Nephron (organoid): ENCODE measurements around the gene COL4A6.
"Not testable (repeated sequence)": the region's sequence is repeated elsewhere in the genome, so short reads cannot be mapped to it uniquely, and the experiment has no call there.

Experiments
- H3K27ac Mint-ChIP-seq, 3 experiments: 2 replicates each; pipeline ENCODE4 v1.8.0; 2020; ENCODE audit warnings: mixed read lengths in 3 of 3, mild to moderate bottlenecking in 2 of 3, moderate library complexity in 1 of 3
- H3K27me3 Mint-ChIP-seq: 2 replicates; pipeline ENCODE4 v1.8.0; 2021; ENCODE audit warnings: low read depth, mild to moderate bottlenecking, moderate library complexity, mixed read lengths
- H3K36me3 Mint-ChIP-seq: 2 replicates; pipeline ENCODE4 v1.8.0; 2020; ENCODE audit warnings: low read depth, mixed read lengths
- H3K4me1 Mint-ChIP-seq: 2 replicates; pipeline ENCODE4 v1.8.0; 2020; ENCODE audit warnings: mixed read lengths
- H3K4me3 Mint-ChIP-seq, 3 experiments: 2 replicates each; pipeline ENCODE4 v1.8.0; 2020; ENCODE audit warnings: mild to moderate bottlenecking in 3 of 3, mixed read lengths in 3 of 3, moderate library complexity in 2 of 3
- H3K9me3 Mint-ChIP-seq: 2 replicates; pipeline ENCODE4 v1.8.0; 2020; ENCODE audit warnings: mixed read lengths
- TF ChIP-seq, protein P1 (sequence below), 3 experiments: fragments of 200-600 bp; sonication (generic); IDR thresholded peaks; one replicate each; pipeline ENCODE4 v1.5.0; 2021; ENCODE audit warnings: antibody characterized with exemption in 3 of 3; ENCODE audit not compliant: unreplicated experiment in 3 of 3

Gene COL4A6

DNA sequence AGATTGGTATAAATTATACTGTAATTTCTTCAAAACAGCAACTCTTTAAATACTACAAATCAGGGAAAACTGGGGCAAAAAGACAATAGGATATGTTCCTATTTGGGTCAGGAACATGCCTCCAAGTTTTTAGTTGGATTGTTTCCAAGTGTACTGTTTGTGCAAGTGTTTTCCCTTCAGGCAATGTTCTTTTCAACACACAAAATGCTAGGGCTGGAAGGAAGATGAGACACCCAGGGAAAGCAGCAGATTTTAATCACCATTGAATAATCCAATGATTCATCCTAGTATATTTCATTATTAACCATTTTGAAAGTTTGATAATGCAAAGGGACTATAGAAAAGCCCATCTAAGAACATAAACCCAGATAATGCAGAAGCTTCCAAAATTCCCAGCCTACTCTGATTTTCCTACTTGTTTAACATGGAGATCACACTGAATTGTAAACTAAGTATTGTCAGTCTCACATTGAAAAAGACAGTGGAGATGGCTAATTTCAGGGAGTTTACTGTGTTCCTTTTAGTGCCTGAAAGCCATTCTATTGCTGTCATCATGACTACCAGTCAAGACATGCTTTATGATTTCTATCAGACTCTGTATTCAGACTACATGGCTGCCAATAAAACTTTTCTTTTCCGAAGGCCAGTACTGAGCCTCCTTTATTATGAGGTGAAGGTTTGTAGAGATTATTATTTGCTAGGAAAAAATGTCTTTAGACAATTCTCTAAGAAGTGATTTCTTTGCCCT, 38.6 kb downstream of the COL4A6 start:
- no peak overlapping the region for H3K4me3 Mint-ChIP-seq
- H3K27ac Mint-ChIP-seq: peak overlapping the region in 2 of 3 experiments; percentile 1 to 36
- no peaks in the 10 kb centered on the region for H3K36me3 Mint-ChIP-seq
- TF ChIP-seq, protein P1, sequence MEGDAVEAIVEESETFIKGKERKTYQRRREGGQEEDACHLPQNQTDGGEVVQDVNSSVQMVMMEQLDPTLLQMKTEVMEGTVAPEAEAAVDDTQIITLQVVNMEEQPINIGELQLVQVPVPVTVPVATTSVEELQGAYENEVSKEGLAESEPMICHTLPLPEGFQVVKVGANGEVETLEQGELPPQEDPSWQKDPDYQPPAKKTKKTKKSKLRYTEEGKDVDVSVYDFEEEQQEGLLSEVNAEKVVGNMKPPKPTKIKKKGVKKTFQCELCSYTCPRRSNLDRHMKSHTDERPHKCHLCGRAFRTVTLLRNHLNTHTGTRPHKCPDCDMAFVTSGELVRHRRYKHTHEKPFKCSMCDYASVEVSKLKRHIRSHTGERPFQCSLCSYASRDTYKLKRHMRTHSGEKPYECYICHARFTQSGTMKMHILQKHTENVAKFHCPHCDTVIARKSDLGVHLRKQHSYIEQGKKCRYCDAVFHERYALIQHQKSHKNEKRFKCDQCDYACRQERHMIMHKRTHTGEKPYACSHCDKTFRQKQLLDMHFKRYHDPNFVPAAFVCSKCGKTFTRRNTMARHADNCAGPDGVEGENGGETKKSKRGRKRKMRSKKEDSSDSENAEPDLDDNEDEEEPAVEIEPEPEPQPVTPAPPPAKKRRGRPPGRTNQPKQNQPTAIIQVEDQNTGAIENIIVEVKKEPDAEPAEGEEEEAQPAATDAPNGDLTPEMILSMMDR (IDR thresholded peaks at IDR 0.05; ENCODE audit: unreplicated experiment in 3 of 3): no peak
- H3K4me1 Mint-ChIP-seq: peaks cover 5% of the 10 kb centered on the region
- H3K9me3 Mint-ChIP-seq: no peaks in the 10 kb centered on the region
- no peaks in the 10 kb centered on the region for H3K27me3 Mint-ChIP-seq

DNA sequence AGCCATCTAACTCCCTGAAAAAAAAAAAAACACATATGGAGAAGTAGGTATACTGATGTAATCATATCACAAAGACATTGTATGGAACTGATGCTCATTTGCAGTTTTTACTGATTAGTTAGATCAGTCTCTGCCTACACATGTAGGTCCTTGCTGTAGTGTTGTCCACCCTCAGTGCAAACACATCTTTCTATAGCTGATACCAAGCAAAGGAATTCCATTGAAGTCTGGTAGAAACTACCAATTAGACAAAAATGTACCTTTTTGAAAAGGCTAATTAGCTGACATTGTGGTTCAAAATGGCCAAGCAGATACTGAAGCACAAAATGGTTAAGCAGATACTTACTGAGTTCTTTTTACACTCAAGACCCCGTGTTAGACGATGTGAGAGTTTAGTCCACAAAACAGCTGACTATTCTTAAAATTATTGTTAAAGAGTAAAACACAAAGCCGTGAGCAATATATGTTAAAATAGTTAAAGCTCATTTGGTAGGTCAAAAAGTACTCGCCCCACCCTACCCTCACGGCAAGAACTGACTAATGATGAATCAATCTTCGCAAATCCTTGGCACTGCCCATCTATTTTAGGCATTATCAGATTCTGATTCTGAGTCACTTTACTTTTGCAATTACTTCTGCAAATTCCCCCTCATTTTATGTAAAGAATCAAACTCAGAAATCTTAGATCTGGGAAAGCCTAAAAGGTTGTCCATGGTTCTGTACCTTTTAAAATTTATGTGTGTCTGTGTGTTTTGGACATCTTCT, 40.4 kb downstream of the COL4A6 start:
- no peak overlapping the region for H3K4me3 Mint-ChIP-seq
- peaks cover 2% of the 10 kb centered on the region for H3K9me3 Mint-ChIP-seq
- H3K4me1 Mint-ChIP-seq: peaks cover 5% of the 10 kb centered on the region
- no peaks in the 10 kb centered on the region for H3K36me3 Mint-ChIP-seq
- no peak overlapping the region for H3K27ac Mint-ChIP-seq
- H3K27me3 Mint-ChIP-seq: no peaks in the 10 kb centered on the region
- TF ChIP-seq, protein P1 (IDR thresholded peaks at IDR 0.05; ENCODE audit: unreplicated experiment in 3 of 3): no peak

DNA sequence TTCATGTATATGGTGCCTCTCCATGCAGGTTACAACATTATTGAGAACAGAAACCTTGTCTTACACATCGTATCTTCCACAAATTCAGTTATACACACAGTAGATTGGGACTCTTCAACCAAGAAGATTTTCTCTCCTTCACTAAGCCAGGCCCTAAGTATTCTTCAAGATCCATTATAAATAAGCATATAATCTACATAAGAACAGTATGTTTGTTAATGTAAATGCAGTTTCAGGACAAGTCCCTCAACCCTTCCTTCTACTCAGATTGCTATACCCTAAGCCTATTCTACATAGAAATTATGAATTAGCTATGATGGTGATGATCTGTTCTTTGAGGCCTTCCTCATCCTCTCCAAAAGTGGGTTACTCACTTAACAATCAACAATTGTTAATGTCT, 41.2 kb downstream of the COL4A6 start:
- H3K9me3 Mint-ChIP-seq: peaks cover 2% of the 10 kb centered on the region
- TF ChIP-seq, protein P1 (IDR thresholded peaks at IDR 0.05; ENCODE audit: unreplicated experiment in 3 of 3): no peak
- H3K27me3 Mint-ChIP-seq: no peaks in the 10 kb centered on the region

DNA sequence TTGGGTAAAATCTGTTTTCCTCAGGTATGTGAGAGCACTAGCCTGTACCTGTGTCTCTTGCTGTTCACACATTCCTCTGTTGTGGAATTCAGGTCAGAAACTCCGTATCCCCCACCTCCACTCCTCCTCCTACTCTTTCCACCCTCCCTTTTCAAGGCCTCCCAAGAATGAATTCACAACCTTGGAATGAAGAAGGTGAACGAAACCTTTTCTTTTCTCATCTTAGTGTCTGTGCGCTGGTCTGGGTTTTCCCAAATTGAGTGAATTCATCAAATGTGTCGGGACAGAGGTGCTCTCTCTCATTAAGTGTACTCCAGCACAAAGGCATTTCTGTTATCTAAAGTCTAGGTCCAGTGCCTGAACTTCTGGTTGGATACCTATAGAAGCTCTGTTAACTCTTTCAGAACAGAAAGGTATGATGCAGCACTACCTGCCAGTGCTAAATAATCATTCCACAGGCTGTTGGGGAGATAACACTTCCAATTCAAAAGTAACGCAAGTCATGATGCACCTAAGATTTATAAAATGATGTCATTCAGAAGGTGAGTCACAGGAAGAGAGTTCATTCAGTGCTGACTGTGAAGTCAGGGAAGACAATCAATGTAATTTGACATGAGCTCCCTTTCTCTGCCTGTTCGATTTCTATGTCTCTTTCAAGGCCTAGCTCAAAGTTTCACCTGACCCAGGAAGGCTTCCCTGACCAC, 41.9 kb downstream of the COL4A6 start:
- Mint-ChIP-seq H3K4me3 (no peak overlapping the region), H3K9me3 (peaks cover 2% of the 10 kb centered on the region)
- TF ChIP-seq, protein P1 (IDR thresholded peaks at IDR 0.05; ENCODE audit: unreplicated experiment in 3 of 3): no peak

More for the DNA sequence above, 41.2 kb downstream of the COL4A6 start:
- no peaks in the 10 kb centered on the region for H3K36me3 Mint-ChIP-seq
- H3K27ac Mint-ChIP-seq: no peak overlapping the region
- H3K4me3 Mint-ChIP-seq: no peak overlapping the region
- H3K4me1 Mint-ChIP-seq: peaks cover 5% of the 10 kb centered on the region

DNA sequence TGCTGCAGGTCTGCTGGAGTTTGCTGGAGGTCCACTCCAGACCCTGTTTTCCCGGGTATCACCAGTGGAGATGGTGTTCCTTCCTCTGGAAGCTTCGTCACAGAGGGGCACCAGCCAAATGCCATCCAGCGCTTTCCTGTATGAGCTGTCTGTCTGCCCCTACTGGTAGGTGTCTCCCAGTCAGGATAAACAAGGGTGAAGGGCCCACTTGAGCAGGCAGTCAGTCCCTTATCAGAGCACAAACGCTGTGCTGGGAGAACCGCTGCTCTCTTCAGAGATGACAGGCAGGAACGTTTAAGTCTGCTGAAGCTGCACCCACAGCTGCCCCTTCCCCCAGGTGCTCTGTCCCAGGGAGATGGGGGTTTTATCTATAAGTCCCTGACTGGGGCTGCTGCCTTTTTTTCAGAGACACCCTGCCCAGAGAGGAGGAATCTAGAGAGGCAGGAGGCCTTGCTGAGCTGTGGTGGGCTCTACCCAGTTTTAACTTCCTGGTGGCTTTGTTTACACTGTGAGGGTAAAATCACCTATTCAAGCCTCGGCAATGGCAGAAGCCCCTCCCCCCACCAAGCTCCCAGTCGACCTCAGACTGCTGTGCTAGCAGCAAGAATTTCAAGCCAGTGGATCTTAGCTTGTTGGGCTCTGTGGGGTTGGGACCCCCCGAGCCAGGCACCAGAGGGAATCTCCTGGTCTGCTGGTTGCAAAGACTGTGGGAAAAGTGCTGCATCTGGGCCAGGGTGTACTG, 47.1 kb downstream of the COL4A6 start:
- peaks cover 14% of the 10 kb centered on the region for H3K36me3 Mint-ChIP-seq
- H3K9me3 Mint-ChIP-seq: peaks cover 40% of the 10 kb centered on the region

More for the DNA sequence above, 41.9 kb downstream of the COL4A6 start:
- Mint-ChIP-seq H3K27ac (peak overlapping the region; percentile 13 to 46 (median 38)), H3K4me1 (peaks cover 5% of the 10 kb centered on the region), H3K36me3 (no peaks in the 10 kb centered on the region), H3K27me3 (no peaks in the 10 kb centered on the region)

More for the DNA sequence above, 47.1 kb downstream of the COL4A6 start:
- H3K27ac Mint-ChIP-seq, H3K27me3 Mint-ChIP-seq, H3K4me3 Mint-ChIP-seq, H3K4me1 Mint-ChIP-seq: not testable (repeated sequence)
